C4-2B (cell line): ENCODE results near the gene FTCD.

ENCODE experiments used
- H3K27ac ChIP-seq: fragments of 450-650 bp; 2 replicates; pipeline ENCODE4 v1.5.1; 2017
- CTCF ChIP-seq: fragments of 450-650 bp; conservative IDR thresholded peaks from 2 replicates; pipeline ENCODE4 v1.5.1; 2017; ENCODE audit warnings: mild to moderate bottlenecking
- ZFX ChIP-seq: fragments of 450-650 bp; IDR thresholded peaks from 2 replicates; pipeline ENCODE4 v1.6.1; 2017

FTCD gene

GRCh38 chr21:46130831-46131587 is 24.4 kb downstream of the FTCD start:
- no peak overlapping the region for H3K27ac ChIP-seq
- TF ChIP-seq ZFX (no peak), CTCF (no peak)

GRCh38 chr21:46129846-46130651 is 25.3 kb downstream of the FTCD start:
- TF ChIP-seq CTCF (no peak), ZFX (no peak)
- H3K27ac ChIP-seq, result no peak overlapping the region

- H3K27ac ChIP-seq, result no peak overlapping the region
- TF ChIP-seq ZFX (no peak), CTCF (no peak)
These were observed 26.3 kb downstream of the FTCD start for GRCh38 chr21:46128933-46129571.

- no peak overlapping the region for H3K27ac ChIP-seq
- TF ChIP-seq CTCF (no peak), ZFX (no peak)
These were observed 27.1 kb downstream of the FTCD start for GRCh38 chr21:46128106-46128932.

- no peak overlapping the region for H3K27ac ChIP-seq
- TF ChIP-seq CTCF (no peak), ZFX (no peak)
These were observed 27.9 kb downstream of the FTCD start for GRCh38 chr21:46127239-46128105.
